ENCODE results near the gene PDE10A.

The PDE10A gene

DNA sequence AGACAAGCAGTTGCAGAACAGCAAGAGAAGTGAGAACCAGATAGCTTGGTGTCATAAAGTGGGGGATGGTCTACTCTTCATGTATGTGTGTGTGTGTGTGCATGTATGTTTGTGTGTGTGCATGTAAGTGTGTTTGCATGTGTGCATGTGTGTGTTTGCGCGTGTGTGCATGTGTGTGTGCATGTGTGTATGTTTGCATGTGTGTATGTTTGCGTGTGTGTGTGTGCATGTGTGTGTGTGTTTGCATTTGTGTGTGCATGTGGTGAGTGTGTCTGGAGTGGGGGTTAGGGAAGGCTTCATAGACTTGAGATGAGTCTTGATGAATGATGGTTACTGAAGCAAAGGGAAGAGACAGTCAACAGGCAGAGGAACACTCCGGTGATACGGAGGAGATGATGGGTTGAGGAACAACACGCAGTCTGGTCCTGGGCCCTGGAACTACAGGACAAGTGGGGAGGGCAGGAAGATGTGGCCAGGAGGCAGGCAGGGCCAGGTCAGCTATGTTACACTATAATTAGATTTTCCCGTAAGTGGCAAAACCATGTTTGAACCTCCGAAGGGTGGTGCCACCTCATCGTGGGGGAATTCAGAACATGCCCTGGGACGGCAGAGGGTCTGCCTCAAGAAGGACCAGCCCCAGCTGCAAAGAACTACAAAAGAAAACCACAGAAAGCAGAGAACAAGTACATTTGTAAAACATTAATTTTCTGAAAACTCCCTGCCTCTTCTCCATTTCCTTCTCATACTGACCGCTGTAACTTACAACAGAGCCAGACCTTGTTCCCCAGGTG, 38.7 kb upstream of the PDE10A start:
- TF ChIP-seq, protein P1, sequence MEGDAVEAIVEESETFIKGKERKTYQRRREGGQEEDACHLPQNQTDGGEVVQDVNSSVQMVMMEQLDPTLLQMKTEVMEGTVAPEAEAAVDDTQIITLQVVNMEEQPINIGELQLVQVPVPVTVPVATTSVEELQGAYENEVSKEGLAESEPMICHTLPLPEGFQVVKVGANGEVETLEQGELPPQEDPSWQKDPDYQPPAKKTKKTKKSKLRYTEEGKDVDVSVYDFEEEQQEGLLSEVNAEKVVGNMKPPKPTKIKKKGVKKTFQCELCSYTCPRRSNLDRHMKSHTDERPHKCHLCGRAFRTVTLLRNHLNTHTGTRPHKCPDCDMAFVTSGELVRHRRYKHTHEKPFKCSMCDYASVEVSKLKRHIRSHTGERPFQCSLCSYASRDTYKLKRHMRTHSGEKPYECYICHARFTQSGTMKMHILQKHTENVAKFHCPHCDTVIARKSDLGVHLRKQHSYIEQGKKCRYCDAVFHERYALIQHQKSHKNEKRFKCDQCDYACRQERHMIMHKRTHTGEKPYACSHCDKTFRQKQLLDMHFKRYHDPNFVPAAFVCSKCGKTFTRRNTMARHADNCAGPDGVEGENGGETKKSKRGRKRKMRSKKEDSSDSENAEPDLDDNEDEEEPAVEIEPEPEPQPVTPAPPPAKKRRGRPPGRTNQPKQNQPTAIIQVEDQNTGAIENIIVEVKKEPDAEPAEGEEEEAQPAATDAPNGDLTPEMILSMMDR (IDR thresholded peaks at IDR 0.05), result no peak
- Histone ChIP-seq H3K27ac (peak overlapping the region in 1 of 2 donors; percentile 56), H3K4me3 (no peak overlapping the region)
- no peak for DNase-seq (ENCODE audit: low spot score)

DNA sequence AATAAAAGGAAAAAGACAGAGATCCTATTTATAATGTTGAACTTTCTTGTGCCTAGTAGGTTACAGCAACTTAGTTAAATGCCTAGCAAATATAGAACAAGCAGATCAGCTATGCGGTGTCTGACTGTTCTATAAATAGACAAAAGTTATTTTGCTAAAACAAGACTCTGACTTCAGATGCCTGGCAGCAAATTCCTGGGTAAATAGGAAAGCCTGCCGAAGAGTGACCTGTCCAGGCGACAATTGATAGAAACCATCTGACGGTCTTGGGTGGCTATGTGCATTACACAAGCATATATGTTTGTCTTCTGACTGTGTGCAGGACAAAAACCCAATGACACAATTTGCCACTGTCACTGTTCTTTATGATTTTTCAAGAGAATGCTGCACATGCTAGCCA, 38.0 kb upstream of the PDE10A start:
- Histone ChIP-seq H3K4me3 (no peak overlapping the region), H3K27ac (peak overlapping the region in 1 of 2 donors; percentile 56)
- TF ChIP-seq, protein P1 (IDR thresholded peaks at IDR 0.05), result no peak
- DNase-seq (ENCODE audit: low spot score), result no peak

DNA sequence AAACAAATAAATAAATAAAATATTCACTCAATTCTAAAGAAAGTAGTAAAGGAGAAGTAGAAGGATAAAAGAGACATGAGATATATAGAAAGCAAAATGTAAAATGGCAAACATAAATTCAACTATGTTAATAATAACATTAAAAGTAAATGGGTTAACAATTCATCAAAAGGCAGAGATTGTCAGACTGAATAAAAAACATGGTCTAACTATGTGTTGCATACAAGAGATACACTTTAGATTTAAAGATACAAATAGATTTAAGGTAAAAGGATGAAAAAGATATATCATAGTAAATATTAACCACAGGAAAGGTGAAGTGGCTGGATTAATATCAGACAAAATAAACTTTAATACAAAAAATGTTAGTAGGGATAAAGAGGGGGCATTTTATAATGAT, 35.8 kb upstream of the PDE10A start:
- no peak for DNase-seq (ENCODE audit: low spot score)
- TF ChIP-seq, protein P1 (IDR thresholded peaks at IDR 0.05), result no peak
- Histone ChIP-seq H3K27ac (no peak overlapping the region), H3K4me3 (no peak overlapping the region)

DNA sequence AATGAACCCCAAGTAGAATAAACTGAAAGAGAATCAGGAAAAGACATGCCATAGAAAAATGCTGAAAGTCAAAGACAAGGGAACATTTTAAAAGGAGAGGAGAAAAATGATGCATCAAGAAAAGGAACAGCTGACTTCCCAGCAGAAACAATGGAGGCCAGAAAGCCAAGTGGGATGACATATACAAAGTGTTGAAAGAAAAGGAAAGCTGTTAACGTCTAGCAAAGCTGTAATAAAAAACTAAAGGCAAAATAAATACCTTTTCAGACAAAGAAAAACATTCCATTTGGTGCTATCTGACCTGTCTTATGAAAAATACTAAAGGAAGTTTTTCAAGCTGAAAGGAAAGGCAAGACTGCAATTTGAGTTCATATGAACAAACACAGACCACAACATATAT, 34.1 kb upstream of the PDE10A start:
- no peak for DNase-seq (ENCODE audit: low spot score)
- Histone ChIP-seq H3K27ac (no peak overlapping the region), H3K4me3 (no peak overlapping the region)
- TF ChIP-seq, protein P1 (IDR thresholded peaks at IDR 0.05), result no peak

DNA sequence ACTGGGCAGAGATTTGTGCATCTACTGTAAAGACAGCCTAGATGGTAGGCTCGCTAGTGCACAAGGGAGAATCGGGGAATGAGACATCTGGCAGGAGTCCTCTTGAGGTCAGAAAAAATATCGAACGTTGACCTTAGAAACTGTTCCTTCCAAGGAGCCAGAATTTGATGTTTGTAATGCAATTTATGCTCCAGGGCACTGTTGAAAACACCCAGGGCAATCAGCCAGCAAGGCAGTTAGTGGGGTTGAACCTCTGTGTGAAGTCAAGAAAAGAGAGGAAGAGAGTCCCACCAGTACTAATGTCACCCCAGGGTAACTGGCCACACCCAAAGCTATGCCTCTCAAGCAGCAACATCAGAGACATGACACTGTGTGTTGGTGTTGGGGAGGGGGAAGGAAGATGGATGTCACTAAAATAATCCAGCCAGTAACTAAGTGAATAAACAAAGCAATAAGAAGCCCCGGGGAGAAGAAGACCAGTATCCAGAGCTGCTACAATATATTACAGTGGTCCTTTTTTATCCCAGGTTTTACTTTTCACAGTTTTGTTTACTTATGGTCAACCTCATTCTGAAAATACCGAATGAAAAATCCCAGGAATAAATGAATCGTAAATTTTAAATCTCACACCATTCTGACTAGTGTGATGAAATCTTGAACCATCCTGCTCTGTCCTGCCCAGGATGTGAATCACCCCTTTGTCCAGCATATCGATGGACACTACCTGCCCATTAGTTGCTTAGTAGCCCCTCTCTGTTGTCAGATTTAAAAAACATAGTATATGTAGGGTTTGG, 32.9 kb upstream of the PDE10A start:
- TF ChIP-seq, protein P1 (IDR thresholded peaks at IDR 0.05), result no peak
- DNase-seq (ENCODE audit: low spot score), result no peak

DNA sequence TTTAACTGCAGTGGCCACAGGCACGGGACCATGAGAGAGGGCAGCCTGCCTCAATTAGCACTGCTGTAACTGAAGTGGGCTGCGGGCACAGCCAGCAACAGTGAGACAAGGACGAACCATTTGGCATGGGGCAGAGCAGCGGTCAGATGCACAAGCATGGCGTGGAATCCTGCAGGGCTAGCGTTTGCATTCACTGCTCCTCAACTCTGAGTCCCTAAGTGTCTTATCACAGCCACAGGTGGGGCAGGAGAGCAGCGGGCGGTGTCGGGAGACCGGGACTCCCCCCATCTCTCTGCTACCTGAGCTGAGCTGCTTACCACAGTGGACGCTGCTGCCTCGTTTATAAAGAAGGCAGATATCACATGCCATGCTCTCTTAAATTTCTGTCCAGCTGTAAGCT, 31.3 kb upstream of the PDE10A start:
- TF ChIP-seq, protein P1 (IDR thresholded peaks at IDR 0.05), result no peak
- Histone ChIP-seq H3K4me3 (no peak overlapping the region), H3K27ac (no peak overlapping the region)
- DNase-seq (ENCODE audit: low spot score), result no peak

More for the DNA sequence above, 32.9 kb upstream of the PDE10A start:
- H3K27ac ChIP-seq, result no peak overlapping the region
- no peak overlapping the region for H3K4me3 ChIP-seq
